ENCODE data around the gene ANKH.

The ANKH gene

GRCh38 chr5:14678773-14679334 is 192.7 kb downstream of the ANKH start:
- DNase-seq, result no peak

- DNase-seq, result no peak
These were observed 195.3 kb downstream of the ANKH start for GRCh38 chr5:14676320-14676719.

GRCh38 chr5:14675865-14676300 is 195.7 kb downstream of the ANKH start:
- no peak for DNase-seq

GRCh38 chr5:14674983-14675854 is 196.4 kb downstream of the ANKH start:
- DNase-seq, result no peak

GRCh38 chr5:14673443-14673842 is 198.1 kb downstream of the ANKH start:
- no peak for DNase-seq

GRCh38 chr5:14672484-14673394 is 198.8 kb downstream of the ANKH start:
- no peak for DNase-seq

- DNase-seq, result no peak
These were observed 199.5 kb downstream of the ANKH start for GRCh38 chr5:14672082-14672481.

GRCh38 chr5:14671414-14671813 is 200.2 kb downstream of the ANKH start:
- DNase-seq, result no peak

GRCh38 chr5:14669975-14670374 is 201.6 kb downstream of the ANKH start:
- DNase-seq, result no peak

- no peak for DNase-seq
These were observed 202.2 kb downstream of the ANKH start for GRCh38 chr5:14669415-14669814.

GRCh38 chr5:14668181-14668591 is 203.4 kb downstream of the ANKH start:
- DNase-seq, result no peak

GRCh38 chr5:14667770-14668169 is 203.8 kb downstream of the ANKH start:
- no peak for DNase-seq

- DNase-seq, result no peak
These were observed 204.3 kb downstream of the ANKH start for GRCh38 chr5:14667290-14667689.

GRCh38 chr5:14666357-14666756 is 205.2 kb downstream of the ANKH start:
- no peak for DNase-seq

- DNase-seq, result peak; percentile 57
These were observed 205.6 kb downstream of the ANKH start for GRCh38 chr5:14665949-14666348.

- DNase-seq, result peak; percentile 11
These were observed 206.3 kb downstream of the ANKH start for GRCh38 chr5:14665101-14665822.

- peak; percentile 86 for DNase-seq
These were observed 207.1 kb downstream of the ANKH start, which contains the start of gene OTULIN for GRCh38 chr5:14664270-14665100. Gene OTULIN, plus strand, starts transcription at chr5:14664718. Its CDS starts 108 bp downstream, at chr5:14664826.

- no peak for DNase-seq
These were observed 207.8 kb downstream of the ANKH start for GRCh38 chr5:14663734-14664269.

- DNase-seq, result no peak
These were observed 208.8 kb downstream of the ANKH start for GRCh38 chr5:14662721-14663260.

- no peak for DNase-seq
These were observed 210.7 kb downstream of the ANKH start for GRCh38 chr5:14660833-14661232.

Measured in stimulated activated CD4-positive, alpha-beta T cell treated with anti-CD3 and anti-CD28 coated beads, Interleukin-4, amount 100 ng/mL, for 1 hour (primary cell).